ENCODE data around the gene ANAPC1.
"Not testable (repeated sequence)": the region's sequence is repeated elsewhere in the genome, so short reads cannot be mapped to it uniquely, and the experiment has no call there.

The ANAPC1 gene, protein sequence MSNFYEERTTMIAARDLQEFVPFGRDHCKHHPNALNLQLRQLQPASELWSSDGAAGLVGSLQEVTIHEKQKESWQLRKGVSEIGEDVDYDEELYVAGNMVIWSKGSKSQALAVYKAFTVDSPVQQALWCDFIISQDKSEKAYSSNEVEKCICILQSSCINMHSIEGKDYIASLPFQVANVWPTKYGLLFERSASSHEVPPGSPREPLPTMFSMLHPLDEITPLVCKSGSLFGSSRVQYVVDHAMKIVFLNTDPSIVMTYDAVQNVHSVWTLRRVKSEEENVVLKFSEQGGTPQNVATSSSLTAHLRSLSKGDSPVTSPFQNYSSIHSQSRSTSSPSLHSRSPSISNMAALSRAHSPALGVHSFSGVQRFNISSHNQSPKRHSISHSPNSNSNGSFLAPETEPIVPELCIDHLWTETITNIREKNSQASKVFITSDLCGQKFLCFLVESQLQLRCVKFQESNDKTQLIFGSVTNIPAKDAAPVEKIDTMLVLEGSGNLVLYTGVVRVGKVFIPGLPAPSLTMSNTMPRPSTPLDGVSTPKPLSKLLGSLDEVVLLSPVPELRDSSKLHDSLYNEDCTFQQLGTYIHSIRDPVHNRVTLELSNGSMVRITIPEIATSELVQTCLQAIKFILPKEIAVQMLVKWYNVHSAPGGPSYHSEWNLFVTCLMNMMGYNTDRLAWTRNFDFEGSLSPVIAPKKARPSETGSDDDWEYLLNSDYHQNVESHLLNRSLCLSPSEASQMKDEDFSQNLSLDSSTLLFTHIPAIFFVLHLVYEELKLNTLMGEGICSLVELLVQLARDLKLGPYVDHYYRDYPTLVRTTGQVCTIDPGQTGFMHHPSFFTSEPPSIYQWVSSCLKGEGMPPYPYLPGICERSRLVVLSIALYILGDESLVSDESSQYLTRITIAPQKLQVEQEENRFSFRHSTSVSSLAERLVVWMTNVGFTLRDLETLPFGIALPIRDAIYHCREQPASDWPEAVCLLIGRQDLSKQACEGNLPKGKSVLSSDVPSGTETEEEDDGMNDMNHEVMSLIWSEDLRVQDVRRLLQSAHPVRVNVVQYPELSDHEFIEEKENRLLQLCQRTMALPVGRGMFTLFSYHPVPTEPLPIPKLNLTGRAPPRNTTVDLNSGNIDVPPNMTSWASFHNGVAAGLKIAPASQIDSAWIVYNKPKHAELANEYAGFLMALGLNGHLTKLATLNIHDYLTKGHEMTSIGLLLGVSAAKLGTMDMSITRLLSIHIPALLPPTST (N-terminal part only)

DNA sequence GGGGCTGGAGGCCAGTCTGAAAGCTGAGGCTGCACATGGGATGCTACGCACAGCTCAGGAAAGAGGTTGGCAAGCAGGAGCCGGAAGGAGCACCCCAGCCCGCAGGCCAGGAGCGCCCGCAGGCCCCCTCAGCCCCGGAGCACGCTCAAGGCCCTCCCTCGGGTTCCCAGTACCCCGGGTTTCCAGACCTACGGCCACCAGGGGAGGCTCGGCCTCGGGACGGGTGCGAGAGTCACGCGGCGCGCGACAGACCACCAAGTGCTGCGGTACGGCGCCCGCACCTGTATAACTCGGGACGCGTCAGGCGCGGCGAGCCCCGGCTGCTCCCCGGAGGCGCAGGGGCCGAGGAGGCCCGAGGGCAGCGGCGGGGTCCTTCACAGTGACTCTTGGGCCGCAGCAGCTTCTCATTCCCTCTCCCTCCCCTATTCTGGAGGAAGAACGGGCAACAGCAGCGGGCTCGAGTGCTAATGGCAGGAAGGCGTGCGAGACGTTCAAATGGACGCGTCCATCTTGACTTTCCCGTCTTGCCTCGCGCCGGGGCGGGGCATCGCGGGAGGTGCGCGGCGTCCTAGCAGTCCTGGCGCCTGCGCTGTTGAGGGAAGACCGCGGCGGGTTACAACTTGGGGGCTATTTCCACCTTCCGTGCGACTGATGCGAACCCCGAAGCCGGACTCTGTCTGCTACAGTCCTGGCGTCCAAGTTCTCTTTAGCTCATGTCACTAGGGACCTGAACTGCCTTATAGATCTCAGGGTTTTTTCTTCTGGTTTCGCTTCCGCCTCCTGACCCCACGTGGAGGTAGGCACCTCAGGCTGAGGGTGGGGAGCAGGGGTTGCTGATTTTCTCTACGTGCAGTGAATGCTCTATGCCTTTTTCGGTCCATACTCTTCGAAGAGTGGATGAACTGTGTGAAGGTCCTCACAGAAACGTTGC lies at the start of gene ANAPC1:
Gene ANAPC1 (minus strand): TSS at position 533 of the 931 bp plus-strand sequence. CDS start 3,368 bp downstream, outside the sequence.
- peak; percentile 85 for DNase-seq

DNA sequence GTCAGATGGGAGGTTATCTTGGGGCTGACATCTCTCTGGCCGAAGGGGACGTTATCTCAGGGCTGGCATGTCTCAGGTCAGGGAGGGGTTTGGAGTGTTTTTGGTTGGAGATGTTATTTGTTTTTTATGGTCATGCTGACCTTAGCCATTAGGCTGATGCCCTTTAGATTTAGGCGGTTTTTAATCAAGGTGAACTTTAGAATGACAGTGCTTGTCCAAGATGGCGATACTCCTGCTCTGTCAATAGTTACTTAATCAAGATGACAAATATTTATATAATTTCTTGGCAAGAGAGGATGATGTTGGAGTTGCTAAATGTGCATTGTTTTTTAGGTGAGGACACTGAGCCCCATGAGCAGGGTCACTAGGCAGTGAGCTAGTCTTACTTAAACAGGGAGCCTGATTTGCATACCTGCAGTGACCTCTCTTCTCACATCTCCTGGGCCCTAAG lies 48.9 kb upstream of the ANAPC1 start:
- DNase-seq, result no peak

DNA sequence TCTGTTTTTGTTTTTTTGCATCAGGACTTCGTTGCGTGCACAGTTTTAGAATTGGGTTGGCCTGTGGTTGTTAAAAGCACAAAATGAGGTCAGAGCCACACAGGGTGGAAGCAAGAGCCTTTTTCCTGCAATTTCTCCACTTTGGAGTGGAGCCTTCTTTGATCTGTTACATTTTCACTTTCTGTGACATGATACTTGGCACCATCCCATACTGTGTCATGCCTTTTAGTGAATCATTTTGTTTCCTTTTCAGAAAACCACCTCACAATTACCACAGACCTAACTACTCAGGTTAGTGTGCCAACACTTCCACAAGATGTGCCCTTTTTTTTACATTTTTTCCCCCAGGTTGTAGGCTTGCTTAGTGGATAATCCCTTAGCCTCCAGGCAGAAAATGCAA lies 46.9 kb upstream of the ANAPC1 start:
- DNase-seq, result peak; percentile 74

DNA sequence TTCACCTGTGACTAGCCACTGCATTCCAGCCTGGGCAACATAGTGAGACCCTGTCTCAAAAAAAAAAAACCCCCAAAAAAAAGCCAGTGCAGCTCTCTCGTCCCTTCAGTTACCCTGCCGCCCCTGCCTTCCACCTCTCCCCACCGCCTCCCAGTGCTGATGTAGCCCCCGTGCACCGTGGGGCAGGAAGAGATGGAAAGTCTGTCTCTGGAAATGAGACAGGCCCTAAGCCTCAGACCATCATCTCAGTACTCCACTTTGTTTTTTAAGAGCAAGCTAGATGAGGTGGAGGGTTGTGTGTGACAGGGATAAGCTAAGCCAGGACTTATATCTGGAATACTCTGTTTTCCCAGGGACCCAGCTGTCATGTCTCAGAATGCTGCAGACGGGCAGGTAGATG lies 46.4 kb upstream of the ANAPC1 start:
- DNase-seq, result no peak

DNA sequence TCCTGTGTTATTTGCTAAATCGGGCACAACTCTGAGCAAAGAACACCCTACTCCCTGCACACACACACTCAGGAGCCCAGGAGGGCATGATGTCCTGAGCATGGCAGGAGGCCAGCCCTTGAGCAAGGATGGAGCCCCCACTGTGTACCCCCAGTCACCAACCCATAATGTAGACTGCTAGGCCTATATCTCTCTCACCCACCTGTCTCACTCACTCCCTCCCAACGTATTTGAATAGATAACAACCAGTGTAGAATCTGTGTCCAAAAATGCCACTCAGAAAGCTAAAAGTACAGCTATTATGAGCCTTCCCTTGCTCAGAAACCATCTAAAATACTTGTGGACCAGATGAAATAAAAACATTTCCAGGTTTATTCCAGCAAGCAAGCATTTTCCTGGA lies 43.7 kb upstream of the ANAPC1 start:
- no peak for DNase-seq

DNA sequence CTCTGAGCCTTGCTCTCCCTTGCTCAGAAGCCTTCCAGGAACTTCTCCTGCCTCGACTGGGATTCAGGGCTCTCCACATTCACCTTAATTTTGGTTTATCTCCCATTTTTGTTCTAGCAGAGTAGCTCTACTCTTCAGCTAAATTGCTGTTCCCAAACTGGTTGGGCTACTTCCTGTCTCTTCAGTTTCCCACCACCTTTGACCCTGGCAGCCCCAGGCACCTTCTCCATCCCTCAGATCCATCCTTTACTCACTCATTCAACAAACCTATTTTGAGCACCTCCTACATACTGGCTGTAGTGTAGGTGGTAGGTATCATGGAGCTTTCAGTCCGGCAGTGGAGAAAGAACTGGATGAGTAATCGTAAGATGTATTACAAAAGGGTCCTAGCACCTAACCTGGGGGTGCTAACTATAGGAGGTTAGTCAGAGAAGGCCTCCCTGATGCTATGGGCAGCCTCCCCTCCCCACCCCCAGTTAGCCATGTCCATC lies 40.7 kb upstream of the ANAPC1 start:
- no peak for DNase-seq

DNA sequence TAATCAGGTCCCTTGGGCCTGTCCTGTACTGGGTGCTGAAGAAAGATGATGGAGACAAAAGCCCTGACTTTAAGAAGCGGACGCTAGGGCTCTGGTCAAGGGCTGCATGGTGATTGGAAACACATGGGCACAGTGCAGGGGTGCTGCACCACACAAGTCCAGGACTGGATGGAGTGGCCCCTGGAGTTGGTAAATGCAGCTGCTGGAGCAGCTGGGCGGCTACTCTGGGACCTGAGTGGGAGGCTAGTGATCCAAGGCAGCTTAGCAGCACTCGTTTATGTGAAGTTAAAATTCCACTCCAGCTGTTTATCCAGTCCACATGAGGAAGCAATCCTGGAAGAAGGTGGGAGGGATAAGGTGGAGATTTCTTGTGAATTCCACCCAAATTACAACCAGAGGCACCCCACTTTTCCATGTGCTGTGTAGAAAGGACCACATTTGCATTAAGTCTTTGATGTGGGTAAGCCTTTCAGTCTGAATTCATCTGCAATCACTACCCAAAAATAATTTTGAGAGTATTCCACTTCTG lies 39.3 kb upstream of the ANAPC1 start:
- DNase-seq, result no peak

DNA sequence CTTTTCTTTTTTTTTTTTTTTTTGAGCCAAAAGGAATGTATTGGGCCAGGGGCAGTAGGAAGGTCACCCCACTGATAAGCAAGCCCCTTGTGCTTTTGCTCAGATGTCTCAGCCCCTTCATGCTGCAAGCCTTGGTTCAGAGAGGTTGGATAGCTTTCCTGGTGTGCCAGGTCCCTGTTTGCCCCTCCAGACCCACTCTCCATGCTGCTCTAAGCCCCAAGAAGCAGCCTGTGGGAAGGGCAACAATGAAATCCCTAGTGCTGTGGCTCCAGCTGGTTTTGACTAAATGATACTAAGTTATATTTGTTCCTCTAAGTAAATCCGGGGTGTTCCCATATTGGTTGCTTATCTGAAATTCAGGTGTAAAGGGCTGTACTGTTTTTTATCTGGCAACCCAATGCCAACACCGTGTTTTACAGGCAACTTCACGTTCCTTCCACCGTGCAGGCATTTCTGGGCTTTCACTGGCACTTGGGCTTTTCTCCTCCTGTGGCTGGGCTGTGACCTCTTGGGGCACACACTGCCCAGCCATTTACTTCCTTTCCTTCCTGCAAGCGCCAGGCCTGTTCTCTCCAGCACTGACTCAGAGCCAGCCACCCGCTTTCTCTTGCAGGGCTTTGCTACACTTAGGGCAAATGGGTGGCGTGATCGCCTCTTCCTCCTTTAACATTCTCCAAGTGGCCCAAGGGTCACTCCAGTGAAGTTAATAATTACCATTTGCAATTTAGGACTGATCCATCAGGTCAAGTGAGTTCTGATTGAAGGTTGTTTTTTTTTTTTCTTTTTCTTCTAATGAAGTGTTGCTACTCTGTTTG lies 36.0 kb upstream of the ANAPC1 start:
- DNase-seq, result peak; percentile 86

DNA sequence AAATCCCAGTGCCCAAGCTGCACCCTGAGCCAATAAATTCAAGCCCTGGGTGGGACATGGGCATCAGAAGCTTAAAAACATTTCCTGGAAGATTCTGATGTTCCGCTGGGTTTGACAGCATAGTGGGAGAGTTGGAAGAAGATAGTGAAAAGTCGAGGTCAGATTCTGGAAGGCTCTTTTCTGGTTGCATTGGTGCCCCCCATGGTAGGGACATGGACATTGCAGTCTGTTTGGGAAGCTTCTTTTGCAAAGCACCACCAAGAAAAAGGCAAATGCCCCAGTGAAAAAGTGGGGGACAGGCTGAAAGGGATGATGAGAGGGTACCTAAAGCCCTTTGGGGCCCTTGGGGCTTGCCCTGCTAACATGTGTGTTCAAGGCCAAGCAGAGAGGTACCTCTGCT lies 35.4 kb upstream of the ANAPC1 start:
- no peak for DNase-seq

DNA sequence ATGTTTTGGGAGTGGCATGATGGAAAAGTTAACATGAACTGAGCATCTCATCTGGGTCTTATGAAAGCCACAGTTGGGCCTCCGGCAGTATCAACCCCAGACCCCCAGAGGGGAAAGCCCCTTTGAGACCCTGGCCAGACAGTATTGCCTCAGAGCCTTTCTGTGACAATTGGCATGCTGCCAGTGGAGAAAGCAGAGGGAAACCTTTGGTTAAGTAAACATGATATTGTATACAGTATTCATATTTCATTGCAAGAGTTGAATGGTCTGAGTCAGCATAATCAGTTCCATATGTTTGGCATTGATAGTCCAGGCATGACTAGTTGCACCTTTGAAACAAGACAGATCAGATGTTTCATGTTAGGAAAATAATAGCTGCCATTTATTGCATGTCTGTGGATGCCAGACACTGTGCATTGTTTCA lies 34.4 kb upstream of the ANAPC1 start:
- no peak for DNase-seq

DNA sequence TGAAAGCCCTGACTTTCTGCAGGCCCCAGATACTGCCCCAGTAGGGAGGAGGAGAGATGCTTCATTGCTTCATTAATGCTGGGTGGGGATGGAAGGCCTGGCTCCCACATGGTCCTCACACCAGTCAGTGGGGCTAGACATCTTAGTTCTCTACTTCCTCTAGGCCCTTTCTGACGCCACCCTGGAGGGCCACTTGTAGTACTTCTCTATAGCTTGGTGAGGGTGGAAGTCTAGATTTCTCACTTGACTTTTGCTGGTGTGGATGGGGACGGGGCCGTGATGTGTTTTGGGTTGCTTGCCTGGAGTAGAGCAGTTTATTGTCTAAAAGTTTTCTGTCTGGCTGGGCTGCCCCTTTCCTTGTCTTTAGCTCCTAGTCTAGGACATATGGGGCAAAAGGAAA lies 33.1 kb upstream of the ANAPC1 start:
- no peak for DNase-seq

DNA sequence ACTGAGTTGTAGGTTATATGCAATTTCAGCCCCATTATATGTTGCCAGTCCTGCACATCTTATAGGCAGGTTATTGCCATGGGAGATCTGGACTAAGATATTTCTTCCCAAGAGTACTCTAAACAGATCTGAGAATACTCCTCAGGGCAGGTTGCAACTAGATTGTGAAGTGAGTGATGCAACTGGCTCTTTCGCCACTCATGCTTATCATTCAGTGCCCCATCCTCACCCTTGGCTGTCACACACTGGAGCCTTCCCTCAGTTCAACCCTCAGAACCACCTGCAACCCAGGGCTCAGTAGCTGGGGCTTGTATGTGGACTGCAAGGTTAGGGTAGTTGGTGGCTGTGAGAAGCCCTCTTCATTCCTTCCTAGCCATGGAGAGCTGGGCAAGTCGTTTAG lies 28.6 kb upstream of the ANAPC1 start:
- no peak for DNase-seq

DNA sequence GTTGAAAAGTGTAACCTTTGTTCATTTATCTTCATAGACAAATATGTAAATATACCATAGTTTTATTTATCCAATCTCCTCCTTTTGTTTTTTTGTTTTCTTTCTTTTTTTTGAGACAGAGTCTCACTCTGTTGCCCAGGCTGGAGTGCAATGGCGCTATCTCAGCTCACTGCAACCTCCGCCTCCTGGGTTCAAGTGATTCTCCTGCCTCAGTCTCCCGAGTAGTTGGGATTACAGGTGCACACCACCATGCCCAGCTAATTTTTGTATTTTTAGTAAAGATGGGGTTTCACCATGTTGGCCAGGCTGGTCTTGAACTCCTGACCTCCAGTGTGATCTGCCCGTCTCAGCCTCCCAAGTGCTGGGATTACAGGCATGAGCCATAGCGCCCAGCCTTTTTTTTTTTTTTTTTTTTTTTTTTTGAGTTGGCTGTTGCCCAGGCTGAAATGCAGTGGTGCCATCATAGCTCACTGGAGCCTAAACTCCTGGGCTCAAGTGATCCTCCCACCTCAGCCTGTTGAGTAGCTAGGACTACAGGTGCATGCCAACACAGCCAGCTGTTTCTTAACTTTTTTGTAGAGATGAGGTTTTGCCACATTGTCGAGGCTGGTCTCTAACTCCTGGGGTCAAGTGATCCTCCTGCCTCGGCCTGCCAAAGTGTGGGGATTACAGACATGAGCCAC lies 27.4 kb upstream of the ANAPC1 start:
- DNase-seq, result not testable (repeated sequence)

DNA sequence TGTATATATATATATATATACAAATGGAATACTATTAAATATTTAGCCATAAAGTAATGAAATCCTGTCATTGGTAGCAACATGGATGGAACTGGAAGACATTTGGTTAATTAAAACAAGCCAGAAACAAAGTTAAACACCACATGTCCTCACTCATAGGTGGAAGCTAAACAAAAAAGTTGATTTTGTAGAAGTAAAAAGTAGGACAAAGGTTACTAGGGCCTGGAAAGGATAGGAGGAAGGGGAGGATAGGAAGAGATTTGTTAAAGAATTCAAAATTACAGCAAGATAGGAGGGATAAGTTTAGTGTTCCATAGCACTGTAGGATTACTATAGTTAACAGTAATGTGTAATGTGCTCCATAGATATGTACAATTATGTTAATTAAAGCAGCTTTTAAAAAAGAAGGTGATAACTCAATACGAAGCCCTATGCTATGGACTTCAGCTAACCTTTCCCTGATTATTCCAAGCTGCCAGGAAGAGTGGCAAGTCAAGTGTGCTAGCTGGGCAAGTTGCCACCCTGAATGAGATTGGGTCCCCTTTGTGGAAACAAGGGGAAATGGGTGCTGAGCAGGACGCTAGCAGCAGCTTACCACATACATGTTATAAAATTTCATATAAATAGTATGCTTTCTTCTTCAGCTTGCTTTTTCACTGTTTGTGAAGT lies 26.8 kb upstream of the ANAPC1 start:
- no peak for DNase-seq

DNA sequence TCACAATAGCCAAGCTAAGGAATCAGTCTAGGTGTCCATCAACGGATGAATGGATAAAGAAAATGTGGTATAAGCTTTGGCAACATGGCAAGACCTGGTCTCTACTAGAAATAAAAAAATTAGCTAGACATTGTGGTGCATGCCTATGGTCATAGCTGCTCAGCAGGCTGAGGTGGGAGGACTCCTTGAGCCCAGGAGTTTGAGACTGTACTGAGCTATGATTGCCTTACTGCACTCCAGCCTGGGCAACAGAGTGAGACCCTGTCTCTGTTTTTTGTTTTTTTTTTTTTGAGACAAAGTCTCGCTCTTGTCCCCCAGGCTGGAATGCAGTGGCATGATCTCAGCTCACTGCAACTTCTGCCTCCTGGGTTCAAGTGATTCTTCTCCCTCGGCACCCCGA lies 26.0 kb upstream of the ANAPC1 start:
- not testable (repeated sequence) for DNase-seq

DNA sequence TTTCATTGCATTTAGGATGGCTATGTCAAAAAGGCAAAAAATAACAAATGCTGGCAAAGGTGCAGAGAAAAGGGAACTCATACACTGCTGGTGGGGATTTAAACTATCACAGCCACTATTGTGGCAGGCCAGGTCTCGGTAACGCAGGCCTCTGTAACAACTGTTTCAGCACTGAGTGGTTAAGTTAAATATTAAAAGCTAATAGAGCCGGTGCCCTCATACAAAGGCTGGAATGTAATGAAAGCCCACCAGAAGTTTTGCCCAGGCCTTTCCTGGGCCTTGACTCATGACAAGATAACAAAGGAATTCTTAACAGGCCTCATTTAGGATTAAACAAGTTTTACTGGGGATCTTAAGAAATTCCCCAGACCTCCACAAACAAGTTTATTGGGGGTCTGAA lies 25.1 kb upstream of the ANAPC1 start:
- no peak for DNase-seq

DNA sequence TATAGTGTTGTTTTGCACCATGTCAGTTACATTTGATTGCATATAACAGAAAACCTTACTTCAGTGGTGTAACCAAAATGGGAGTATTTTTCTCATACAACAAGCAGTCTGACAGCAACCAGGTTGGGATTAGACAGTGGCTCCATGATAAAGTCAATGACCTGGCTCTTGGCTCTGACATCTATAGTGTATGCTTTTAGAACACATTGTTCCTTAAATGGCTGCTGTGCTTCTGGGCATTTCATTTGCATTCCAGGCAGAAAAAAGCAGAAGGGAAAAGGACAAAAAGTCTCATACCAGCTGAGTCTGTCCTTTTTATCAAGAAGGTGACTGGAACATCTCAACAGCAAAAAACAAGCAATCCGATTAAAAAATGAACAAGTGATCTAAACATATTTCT lies 24.6 kb upstream of the ANAPC1 start:
- no peak for DNase-seq

DNA sequence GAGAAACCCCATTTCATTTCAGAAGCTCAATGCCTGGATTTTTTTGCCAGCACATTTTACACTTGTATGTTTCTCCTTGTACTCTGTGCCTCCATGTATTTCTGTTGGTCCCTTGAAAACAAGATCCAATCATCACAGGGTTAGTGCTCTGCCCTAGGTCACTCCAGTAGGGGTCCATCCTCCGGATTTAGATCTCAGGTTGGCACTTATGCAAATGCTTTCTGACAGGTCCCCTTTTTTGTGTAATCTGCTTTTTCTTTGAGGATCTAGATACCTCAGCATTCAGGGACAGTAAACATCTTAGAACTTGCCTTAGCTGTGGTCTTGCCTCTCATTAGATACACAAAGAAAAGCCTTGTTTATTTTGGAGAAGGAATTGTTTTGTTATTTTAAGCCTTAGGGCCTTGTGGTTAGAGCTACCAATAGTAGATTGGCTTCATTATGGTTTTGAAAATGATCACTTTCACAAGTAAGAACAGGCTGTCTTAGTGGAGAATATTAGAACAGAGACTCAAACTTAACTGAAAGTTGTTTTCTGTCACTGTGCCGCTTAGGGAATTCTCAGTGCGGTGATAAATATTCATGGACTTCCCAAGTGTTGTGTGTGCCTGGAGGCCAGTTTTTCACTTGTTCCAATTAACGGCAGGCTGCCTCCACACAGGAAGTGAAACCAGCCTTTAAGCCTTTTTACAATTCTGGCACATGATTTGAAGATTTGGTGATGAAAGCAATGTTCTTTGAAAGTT lies 22.2 kb upstream of the ANAPC1 start:
- peak; percentile 83 for DNase-seq

DNA sequence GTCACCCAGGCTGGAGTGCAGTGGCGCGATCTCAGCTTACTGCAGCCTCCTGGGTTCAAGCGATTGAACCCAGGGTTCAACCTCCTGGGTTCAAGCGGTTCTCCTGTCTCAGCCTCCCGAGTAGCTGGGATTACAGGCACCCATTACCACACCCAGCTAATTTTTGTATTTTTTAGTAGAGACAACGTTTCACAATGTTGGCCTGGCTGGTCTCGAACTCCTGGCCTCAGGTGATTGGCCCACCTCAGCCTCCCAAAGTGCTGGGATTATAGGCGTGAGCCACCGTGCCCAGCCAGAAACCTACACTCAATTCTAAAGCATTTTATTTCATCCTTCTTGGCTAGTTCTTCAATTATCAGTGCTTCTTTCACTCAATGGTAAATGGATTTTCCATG lies 21.5 kb upstream of the ANAPC1 start:
- DNase-seq, result not testable (repeated sequence)

Data from suppressor macrophage treated with lipopolysaccharide for 4 hours (primary cell).